Measurements from ENCODE around the gene MEIG1.
"Not testable (repeated sequence)": the region's sequence is repeated elsewhere in the genome, so short reads cannot be mapped to it uniquely, and the experiment has no call there.

The MEIG1 gene, protein sequence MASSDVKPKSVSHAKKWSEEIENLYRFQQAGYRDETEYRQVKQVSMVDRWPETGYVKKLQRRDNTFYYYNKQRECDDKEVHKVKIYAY

DNA sequence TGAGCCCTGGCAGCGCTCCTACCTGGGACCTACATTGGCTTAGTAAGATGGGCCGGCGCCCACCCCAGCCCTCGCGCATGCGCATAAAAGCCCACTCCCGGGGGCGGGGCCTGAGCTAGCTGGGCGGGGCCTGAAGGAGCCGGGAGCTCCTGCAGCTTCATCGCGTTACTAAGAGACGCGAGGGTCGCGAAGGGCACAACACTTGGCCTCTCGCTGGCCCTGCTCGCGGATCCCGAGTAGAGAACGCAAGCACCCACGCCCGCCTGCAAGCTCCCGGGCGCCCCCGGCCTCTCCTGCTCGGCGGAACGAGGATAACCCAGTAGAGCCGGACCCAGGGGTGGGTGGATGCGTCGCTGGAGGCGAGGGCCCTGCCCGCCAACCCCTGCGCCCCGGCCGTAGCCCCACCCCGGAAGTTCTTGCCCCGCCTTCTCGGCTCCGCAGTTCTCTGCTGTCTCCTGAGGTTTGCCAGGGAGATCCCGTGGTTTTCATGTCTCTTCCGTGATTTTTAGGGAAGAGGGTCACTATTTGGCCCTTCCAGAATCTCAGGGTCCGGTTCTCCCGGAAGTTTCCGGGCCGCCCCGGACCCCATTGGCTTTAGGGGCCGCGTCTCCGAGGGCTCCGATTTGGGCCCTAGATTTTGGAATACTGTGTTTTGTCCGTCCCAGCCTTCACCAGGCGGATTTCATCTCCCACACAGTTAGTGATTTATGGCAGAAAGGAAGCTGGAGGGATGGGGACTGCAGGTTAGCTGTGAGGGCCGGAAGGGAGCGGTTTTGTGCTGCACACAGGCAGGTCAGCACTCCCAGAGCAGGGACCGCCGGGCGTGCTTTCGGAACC, at the start of gene MEIG1:
Gene MEIG1, plus strand, starts transcription at position 168 of the 837 bp plus-strand sequence. CDS start 7,081 bp downstream, outside the sequence.
- DNase-seq, result peak; percentile 86 to 89

DNA sequence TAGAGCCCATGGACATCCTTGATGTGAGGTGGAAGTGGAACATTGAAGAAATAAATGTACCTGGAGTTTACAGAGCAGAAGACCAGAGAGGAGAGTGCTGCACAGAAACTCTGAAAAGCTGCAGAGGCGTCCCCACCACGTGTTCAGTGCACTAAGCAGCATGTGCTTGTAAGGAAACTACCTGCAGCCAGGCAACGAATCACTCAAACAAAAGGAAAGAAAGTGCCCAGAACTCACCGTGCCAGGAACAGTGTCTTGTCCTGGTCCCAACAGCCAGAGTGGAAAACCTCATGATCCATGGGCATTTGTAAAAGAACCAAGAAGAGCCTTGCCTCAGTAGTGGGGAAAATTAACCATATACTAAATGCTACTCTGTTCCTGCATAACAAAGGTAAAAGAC, 48.2 kb upstream of the MEIG1 start:
- no peak for DNase-seq

DNA sequence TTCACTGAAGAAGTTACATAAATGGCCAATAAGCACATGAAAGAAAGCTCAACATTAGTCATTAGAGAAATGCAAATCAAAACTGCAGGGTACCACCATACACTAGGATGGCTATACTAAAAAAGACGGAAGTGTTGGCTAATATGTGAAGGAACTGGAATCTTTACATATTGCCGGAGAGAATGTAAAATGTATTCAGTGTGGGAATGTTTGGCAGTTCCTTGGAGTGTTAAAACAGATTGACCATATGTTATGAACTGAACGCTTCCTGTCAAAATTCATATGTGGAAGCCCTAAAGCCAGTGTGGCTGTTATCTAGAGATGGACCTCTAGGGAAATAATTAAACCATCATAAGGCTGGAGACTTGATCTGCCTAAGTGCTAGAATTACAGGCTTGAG, 47.4 kb upstream of the MEIG1 start:
- no peak for DNase-seq

DNA sequence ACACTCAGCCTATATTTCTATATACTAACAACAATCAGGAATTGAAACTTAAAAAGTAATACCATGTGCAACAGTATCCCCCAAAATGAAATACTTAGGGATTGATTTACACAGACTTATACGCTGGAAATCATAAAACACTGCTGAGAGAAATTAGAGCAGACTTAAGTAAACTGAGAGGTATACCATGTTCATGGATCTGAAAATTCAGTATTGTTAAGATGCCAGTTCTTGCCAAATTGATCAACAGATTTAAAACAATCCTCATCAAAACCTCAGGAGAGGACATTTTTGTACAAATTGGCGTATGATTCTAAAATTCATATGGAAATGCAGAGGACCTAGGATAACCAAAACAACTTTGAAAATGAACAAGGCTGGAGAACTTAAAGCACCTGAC, 42.6 kb upstream of the MEIG1 start:
- no peak for DNase-seq

DNA sequence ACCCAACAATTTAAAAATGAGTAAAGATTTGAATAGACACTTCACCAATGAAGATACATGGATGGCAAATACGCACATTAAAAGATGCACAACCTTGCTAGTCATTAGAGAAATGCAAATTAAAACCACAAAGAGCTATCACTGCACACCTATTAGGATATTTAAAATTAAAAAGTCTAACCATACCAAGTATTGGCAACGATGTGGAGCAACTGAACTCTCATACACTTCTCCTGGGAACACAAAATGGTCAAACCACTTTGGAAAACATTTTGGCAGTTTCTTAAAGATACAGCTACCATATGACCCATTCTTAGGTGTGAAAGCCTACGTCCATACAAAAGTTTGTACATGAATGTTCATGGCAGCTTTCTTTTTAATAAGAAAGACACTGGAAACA, 41.4 kb upstream of the MEIG1 start:
- no peak for DNase-seq

DNA sequence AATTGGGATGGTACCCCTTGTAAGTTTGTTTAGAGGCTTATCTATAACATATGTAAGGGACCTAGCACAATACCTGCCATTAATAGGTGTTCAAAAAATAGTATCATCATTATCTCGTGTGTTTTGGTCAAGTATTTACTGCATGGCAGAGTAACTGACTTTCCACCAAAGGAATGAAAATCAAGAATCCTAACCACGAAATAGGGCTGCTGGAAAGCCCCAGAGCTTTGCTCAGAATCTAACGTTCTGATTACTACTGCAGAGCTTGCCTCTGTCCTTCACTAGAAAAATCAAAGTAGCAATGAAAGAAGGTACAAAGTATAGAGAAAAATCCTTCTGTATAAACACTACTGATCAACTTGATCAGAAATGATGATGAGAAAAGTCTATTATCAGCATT, 40.2 kb upstream of the MEIG1 start:
- no peak for DNase-seq

DNA sequence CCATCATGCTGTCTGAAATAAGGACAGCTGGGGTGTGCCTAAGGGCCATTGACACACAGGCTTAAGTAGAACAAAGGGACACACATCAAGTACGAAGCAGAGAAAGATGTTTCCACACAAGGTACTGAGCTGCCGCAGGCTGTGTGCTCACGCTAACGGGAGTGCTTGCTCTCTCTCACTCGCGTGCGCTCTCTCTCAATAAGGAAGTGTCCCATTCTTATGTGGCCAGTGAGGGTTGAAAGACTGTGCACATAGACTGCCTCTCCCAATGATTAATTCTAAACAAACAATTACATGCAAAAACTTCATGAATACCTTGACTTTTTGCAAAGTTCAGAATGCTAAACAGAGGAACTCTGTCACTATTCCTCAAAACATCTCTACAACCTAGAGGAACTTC, 35.2 kb upstream of the MEIG1 start:
- no peak for DNase-seq

DNA sequence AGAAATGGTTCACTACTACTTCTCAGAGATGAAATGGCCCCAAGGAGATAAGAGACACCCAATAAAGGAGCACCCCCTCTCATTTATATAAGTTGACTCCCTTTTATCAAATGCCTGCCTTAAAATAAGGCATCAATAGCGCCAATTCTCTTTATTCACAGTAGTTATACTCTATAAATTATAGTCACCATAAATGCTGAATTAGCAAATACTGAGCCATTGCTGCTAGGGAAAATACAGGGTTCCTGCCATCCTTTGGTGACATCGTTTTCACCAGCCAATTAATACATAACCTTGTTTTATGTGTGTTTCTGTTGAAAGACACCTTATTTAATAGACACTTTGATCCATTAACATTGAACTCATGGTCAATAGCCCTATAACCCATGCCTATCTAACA, 33.9 kb upstream of the MEIG1 start:
- no peak for DNase-seq

DNA sequence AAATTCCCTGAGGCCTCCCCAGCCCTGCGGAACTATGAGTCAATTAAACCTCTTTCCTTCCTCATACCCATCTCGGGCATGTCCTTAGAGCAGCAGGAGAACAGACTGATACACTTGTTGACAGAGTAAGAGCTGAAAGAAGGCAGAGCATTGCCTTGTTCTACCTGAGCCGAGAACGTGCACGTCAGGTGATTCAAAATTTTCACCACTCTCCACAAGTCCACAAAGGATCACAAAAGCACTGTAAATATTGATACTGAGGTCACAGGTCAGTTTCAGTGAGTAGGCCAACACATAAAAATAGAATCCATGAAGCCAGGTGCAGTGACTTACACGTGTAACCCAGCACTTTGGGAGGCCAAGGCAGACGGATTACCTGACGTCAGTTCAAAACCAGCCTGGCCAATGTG, 33.1 kb upstream of the MEIG1 start:
- no peak for DNase-seq

DNA sequence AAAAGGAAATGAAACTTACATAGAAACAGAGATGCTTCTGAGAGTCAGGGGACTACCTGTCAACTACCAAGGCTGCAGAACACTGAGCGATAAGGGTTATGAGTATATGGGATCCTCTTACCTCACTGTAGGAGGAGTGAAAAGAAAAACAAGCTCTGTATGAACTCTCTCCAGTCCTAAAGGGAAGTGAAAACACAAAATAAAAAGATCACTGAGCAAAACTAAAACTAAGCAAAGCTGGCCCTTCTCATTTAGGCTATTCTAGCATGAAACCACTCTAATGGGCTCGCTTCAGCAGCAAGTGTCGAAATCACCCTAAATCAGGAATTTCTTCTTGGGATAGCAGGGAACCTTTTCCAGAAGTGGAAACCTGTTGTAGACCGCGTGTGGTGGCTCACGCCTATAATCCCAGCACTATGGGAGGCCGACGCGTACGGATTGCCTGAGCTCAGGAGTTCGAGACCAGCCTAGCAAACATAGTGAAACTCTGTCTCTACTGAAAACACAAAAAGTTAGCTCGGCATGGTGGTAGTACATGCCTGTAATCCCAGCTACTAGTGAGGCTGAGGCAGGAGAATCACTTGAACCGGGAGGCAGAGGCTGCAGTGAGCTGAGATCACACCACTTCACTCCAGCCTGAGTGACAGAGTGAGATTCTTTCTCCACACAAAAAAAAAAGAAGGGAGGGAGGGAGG, 32.3 kb upstream of the MEIG1 start:
- no peak for DNase-seq

DNA sequence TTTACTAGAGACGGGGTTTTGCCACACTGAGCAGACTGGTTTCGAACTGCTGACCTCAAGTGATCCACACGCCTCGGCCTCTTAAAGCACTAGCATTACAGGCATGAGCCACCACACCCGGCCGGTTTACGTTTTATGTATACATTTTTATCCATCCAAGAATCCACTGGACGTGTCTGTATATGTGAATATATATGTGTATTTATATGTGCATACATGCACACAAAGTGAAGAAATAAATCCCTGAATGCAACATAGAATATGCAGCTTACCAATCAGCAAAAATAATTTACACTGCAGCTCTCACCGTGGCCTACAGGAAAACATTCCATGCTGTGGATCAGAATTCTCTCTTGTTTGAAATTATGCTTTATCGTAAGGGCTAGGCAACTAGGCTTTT, 28.6 kb upstream of the MEIG1 start:
- DNase-seq, result no peak

DNA sequence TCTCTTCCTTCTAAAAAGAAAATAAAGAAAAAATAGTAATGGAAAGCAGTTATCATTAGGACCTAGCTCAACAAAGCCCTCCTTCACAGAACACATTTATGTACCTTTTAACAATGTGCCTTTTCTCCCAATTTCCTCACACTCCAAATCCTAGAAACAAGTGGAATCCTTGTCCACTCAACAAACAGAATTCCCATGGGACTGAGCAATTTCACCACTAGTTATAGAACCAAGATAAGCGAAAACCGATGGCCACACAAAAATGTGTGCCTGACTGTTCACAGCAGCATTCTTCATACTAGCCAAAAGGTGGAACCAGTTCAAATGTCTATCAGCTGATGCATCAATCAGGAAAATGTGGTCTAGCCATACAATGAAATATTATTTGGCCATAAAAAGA, 22.6 kb upstream of the MEIG1 start:
- no peak for DNase-seq

DNA sequence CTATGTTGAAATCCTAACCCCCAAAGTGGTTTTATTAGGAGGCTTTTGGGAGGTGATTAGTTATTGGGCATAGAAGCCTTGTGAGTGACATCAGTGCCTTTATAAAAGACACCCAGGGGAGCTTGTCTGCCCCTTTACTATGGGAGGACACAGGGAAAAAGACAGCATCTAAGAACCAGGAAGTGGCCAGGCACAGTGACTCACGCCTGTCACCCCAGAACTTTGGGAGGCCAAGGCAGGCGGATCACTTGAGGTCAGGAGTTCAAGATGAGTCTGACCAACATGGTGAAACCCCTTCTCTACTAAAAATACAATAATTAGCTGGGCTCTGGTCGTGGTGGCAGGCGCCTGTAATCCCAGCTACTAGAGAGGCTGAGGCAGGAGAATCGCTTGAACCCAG, 20.2 kb upstream of the MEIG1 start:
- DNase-seq, result not testable (repeated sequence)

DNA sequence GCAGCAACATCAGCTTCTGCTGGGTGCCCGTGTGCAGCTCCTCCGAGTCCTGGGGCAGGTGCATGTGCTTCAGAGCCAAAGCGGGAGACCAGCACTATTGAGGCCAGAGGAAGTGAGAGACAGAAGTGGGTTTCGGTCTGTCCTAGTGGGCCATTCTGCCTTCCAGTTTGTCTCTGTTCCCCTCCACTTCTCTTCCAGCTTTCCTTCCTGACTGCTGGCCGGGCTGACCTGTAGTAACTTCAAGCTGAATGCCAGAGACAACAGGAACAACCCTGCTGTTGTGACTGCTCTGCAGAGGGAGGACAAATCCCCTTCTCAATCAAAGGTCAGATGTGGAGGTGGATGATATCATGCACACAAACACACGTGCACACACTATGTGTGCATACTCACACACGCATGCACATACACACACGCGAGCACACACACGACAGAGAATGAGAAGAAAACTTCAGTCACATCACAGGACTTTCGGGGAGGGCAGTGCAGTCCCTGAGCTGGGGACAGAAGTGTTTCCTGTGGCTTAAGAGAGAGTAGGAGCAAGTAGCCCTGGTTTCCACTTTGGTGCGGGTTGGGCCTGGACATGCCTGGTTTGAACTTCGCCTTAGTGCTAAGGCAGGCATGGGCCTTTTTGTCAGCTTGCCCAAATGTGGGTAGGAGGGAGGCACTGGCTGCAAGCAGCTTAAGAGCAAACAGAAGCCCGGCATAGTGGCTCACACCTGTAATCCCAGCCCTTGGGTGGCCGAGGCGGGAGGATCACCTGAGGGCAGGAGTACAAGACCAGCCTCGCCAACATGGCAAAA, 16.8 kb upstream of the MEIG1 start:
- DNase-seq, result not testable (repeated sequence)

DNA sequence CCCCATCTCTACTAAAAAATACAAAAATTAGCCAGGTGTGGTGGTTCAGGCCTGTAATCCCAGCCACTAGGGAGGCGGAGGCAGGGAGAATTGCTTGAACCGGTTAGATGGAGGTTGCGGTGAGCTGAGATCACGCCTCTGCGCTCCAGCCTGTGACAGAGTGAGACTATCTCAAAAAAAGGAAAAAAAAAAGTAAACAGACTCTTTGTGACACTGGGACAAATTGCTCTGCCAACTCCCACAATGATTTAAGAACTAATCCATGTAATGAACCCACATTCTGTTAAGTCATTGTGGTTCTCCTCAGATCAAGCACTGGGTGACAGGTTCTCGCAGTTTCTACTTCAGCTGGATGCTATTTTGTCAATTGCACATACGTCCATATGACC, 16.2 kb upstream of the MEIG1 start:
- not testable (repeated sequence) for DNase-seq

DNA sequence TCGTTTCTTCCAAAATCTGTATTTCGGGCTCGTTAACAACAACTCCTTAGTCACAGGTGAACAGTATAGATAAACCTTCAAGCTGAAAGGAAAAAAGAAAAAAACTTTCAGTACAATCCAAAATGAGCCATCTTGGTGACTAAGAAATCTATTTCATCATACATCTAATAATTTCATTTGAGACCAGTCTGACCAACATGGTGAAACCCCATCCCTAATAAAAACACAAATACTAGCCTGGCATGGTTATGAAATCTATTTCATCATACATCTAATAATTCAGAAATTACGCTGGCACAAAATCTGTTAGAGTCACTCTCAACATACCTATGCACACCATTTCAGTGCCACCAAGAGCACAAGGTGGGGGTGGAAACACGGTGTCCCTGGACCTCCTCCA, 14.1 kb upstream of the MEIG1 start:
- DNase-seq, result no peak

DNA sequence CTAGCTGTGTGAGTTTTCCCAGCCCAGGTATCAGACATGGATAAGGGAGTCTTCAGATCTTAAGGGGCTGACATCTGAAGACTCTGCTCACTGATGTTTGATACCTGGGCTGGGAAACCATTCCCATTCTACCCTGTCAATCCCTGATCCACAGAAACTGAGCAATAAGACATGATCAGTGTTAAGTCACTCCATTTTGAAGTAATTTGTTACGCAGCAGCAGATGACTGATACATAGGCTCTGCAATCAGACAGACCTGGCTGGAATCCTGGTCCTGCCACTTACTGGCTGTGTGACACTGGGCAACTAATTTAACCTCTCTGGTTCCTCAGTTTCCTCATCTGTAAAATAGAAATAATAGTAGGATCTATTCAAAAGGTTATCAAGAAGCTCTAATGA, 11.9 kb upstream of the MEIG1 start:
- DNase-seq, result no peak

DNA sequence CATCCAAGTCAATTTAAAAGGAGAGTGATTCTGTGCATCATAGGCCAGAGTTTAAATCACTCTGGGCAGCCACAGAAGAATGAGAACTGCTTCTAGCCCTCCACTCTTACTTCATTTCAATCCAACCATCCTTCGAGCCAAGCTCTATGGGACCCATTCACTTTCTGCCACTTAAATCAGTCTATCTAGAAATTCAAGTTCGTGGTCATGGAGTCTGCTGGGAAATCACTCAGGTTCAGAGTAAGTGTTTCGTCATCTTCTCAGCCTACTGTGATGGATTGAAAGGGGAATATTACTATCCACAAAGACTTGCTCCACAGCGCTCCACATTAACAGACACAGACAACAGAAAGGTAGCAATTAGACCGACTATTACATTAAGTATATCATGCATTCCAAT, 9.9 kb upstream of the MEIG1 start:
- DNase-seq, result no peak

DNA sequence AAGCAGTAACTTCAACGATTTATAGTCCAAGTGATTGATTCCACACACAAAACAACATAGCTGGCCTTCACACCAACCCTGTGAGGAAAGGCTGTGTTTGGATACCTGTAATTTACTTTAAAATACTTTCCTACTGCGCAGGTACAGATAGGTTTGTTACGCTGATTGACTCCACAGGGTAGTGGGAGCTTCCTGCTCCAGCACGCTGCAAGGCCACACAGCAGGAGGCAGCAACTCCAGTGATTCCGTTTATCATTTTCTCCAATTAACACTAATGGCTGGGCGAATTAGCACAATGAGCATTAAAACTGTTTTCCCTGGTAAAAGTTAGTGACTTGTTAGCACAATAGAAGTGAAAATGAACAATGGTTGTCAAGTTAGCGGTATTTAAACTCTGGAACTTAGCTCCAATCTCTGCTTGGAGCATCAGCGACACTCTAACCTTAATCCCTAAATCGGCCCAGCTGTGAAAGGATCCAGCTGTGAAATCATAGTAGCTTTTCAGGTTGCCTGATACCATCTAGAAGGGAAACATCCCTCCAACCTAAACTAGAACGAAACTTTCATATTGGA, 6.3 kb upstream of the MEIG1 start:
- no peak for DNase-seq

DNA sequence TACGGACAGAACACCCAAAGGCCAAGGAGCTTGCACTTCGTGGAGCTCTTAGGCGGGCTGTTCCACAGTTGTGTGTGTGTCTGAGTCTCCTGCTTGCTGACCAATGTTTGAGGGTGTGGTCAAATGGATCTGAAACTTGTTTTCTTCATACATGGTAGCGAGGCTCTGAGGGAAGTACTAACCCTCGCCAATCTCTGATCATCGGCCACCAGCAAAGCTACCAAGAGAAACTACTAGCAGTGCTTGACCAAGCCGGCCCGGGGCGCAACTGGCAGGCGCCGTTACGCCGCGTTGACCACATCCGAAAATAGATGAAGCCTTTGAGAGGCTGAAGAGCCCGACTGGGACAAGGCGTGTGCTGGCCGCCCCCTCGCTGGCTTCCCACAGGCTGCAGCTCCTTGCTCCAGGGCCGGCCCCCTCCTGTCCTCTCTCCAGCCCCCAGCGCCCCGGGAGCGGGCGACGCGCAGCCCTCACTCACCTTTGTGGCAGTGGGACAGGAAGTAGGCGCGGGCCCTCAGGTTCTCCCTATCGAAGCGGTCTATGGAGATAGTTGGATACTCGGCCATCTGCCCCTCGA, 5.7 kb upstream of the MEIG1 start:
- DNase-seq, result no peak

DNA sequence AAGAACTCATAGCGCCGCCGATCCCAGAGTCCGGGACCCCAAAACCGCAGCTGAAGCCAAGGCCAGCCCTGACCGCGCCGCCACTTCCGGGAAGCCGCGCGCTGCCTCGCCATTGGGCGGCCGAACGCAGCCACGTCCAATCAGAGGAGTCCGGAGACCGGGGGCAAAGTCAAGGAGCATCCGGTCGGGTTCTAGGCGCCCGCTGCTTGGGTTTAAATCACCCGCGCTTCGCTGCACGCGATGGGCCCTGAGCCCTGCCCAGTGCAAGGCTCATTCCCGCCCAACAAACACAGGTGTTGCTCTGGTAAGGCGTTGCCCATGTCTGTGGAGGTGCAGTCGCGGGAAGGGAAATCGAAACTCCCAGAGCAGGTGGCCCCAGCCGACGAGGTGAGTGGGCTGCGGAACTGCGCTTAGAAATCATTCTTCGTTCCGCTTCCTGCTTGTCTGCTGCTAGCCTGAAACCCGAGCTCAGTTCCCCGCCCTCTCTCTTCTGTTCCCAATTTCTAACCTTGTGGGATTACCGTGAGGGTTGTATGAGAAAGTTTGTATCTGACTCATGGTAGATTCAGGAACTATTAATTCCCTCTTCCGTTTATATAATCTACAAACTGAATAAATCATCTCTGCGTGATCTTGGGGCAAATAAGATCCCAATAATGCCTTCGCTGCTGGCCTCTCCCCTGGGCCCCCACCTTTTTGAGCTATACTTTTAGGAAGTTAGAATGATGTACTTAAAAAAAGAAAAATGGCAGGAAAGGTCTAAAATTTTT, 5.0 kb upstream of the MEIG1 start, which contains the start of gene DCLRE1C:
Gene DCLRE1C, minus strand, starts transcription at position 96 of the 770 bp plus-strand sequence. Its CDS starts 86 bp downstream, at position 10.
- DNase-seq, result peak; percentile 65 to 72

DNA sequence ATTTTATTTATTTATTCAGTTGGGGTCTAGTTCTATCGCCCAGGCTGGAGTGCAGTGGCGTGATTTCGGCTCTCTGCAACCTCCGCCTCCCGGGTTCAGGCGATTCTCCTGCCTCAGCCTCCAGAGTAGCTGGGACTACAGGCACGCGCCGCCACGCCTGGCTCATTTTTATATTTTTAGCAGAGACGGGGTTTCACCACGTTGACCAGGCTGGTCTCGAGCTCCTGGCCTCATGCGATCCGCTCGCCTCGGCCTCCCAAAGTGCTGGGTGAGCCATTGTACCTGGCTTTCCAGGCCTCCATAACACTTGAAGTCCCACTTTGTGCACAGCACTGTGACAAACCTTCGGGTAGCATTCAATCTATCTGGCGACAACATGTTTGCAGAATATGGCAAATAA, 4.3 kb upstream of the MEIG1 start:
- no peak for DNase-seq

Data from NCI-H1930 (cell line).